ENCODE results near the gene MT2A. TPM values are rescaled to one million over a fixed set of nuclear protein-coding genes. Genes with fewer than 3 reads are reported as not detected.
"Not testable (repeated sequence)": the region's sequence is repeated elsewhere in the genome, so short reads cannot be mapped to it uniquely, and the experiment has no call there.

Gene MT2A
- total and polyA plus RNA-seq, 7 donors: 37.5 to 968 (median 161) TPM

DNA sequence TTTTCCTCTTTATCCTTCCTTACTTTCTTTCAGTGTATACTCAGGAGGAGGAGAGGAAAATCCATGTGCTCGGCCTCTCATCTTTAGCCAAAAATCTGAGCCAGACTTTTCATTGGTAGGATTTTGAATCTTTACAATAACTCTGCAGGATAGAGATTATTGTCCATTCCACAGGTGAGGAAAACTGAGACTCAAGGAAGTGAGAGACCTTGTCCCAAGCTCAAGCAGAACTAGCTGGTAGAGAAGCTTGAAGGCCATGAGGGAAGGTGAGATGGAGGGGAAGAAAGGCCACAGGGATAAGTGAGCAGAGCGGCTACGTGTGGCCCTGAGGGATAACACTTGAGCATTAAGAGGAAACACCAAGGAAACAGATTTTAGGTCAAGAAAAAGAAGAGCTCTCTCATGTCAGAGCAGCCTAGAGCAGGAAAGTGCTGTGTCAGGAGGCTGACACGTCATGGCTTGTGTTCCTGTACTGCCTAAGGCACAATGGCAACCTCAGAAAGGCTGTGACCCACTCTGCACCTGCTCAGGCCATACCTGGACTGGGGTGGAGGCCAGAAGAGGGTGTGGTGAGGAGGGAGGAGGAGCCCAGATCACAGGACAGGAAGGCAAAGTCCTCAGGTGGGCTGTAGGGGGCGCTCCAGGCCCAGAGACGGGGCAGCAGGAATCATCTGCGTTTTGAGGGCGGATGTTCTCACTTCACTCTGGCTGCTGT lies 31.6 kb upstream of the MT2A start:
- DNase-seq: peak; percentile 86
- TF ChIP-seq POLR2AphosphoS5 (IDR thresholded peaks at IDR 0.05): no peak
- no peak for TF ChIP-seq POLR2A (IDR thresholded peaks at IDR 0.05)
- TF ChIP-seq, protein P1, sequence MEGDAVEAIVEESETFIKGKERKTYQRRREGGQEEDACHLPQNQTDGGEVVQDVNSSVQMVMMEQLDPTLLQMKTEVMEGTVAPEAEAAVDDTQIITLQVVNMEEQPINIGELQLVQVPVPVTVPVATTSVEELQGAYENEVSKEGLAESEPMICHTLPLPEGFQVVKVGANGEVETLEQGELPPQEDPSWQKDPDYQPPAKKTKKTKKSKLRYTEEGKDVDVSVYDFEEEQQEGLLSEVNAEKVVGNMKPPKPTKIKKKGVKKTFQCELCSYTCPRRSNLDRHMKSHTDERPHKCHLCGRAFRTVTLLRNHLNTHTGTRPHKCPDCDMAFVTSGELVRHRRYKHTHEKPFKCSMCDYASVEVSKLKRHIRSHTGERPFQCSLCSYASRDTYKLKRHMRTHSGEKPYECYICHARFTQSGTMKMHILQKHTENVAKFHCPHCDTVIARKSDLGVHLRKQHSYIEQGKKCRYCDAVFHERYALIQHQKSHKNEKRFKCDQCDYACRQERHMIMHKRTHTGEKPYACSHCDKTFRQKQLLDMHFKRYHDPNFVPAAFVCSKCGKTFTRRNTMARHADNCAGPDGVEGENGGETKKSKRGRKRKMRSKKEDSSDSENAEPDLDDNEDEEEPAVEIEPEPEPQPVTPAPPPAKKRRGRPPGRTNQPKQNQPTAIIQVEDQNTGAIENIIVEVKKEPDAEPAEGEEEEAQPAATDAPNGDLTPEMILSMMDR (IDR thresholded peaks at IDR 0.05): peak; percentile 62 to 75 (median 70)
- TF ChIP-seq EP300 (IDR thresholded peaks at IDR 0.05): no peak
- Histone ChIP-seq H3K9me3 (no peaks in the 10 kb centered on the region), H3K36me3 (no peaks in the 10 kb centered on the region), H3K27ac (no peak overlapping the region), H3K4me1 (no peaks in the 10 kb centered on the region), H3K4me3 (no peak overlapping the region), H3K27me3 (no peaks in the 10 kb centered on the region)
- intact Hi-C loops (cut with DNase I): loop anchor here (1.0 kb wide), 1 partner anchor 126 kb away; no protein-coding TSS in a partner anchor
- WGBS, 2 donors: 29 to 31% methylated on average over 8 of the region's 8 CpGs

DNA sequence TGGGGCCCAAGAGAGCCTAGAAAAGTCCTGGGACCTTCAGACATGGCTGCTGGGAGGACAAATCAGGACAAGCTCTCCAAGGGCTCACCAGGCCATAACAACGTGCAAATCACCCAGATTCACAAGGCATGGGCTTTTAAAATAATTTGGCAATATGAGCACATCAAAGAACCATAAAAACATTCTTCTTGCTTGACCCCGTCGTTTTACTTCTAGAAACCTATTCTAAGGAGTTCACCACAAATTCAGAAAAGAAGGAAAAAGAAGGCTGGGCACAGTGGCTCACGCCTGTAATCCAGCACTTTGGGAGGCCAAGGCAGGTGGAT lies 31.1 kb upstream of the MT2A start:
- H3K4me1 ChIP-seq: no peaks in the 10 kb centered on the region
- intact Hi-C loops (cut with DNase I): loop anchor here (1.0 kb wide), 1 partner anchor 125 kb away; no protein-coding TSS in a partner anchor
- H3K27me3 ChIP-seq: no peaks in the 10 kb centered on the region
- no peak for DNase-seq
- H3K27ac ChIP-seq: no peak overlapping the region
- no peak overlapping the region for H3K4me3 ChIP-seq
- H3K36me3 ChIP-seq: no peaks in the 10 kb centered on the region
- no peak for TF ChIP-seq POLR2A (IDR thresholded peaks at IDR 0.05)
- no peak for TF ChIP-seq POLR2AphosphoS5 (IDR thresholded peaks at IDR 0.05)
- TF ChIP-seq, protein P1 (IDR thresholded peaks at IDR 0.05): no peak
- TF ChIP-seq EP300 (IDR thresholded peaks at IDR 0.05): no peak
- WGBS, 2 donors: 52 to 73% methylated on average over 4 of the region's 4 CpGs
- H3K9me3 ChIP-seq: no peaks in the 10 kb centered on the region

DNA sequence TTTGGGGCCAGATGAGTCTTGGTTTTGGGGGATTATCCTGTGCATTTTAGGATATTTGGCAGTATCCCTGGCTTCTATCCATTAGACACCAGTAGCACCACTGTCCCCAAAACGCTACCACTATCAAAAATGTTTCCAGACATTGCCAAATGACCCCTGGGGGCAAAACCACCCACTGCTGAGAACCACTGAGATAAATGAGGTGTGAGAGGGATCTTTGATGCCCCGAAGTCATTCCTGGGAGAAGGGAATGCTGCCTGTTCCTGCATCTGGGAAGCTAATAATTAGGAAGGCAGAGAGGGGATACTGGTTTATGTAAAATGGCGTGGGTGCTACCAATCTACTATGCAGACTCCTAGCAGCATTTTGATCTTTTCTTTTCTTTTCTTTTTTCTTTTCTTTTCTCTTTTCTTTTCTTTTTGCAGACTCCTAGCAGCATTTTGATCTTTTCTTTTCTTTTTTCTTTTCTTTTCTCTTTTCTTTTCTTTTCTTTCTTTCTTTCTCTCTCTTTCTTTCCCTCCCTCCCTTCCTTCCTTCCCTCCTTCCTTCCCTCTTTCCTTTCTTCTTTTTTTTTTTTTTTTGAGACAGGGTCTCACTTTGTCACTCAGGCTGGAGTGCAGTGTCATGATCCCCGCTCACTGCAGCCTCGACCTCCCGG lies 27.9 kb upstream of the MT2A start:
- WGBS, 2 donors: 83 to 88% methylated on average over 6 of the region's 6 CpGs
- Histone ChIP-seq H3K9me3 (no peaks in the 10 kb centered on the region), H3K4me1 (no peaks in the 10 kb centered on the region), H3K36me3 (no peaks in the 10 kb centered on the region), H3K27ac (no peak overlapping the region), H3K27me3 (no peaks in the 10 kb centered on the region), H3K4me3 (no peak overlapping the region)
- no peak for DNase-seq
- no peak for TF ChIP-seq POLR2A (IDR thresholded peaks at IDR 0.05)
- TF ChIP-seq, protein P1 (IDR thresholded peaks at IDR 0.05): no peak
- no peak for TF ChIP-seq POLR2AphosphoS5 (IDR thresholded peaks at IDR 0.05)
- no peak for TF ChIP-seq EP300 (IDR thresholded peaks at IDR 0.05)
- intact Hi-C loops (cut with DNase I): no loop called here

DNA sequence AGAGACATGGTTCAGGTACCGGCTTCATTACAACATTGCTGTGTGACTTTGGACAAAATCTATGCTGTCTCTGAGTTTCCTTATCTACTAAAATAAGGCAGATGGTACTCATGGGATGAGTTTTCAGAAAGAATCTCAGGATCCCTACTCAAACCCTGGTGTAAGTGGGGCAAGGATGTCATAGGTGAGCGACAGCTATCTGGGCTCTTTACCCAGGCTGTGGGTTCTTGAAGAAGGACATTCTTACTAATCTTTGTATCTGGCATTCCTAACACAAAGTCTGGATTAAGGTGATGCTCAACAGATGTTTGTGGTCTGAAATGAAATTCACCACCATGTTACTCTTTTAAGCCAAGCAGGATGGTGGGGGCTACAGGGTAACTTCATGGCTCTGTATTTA lies 25.5 kb upstream of the MT2A start:
- 93 to 95% methylated on average over 2 of the region's 2 CpGs for WGBS, 2 donors

DNA sequence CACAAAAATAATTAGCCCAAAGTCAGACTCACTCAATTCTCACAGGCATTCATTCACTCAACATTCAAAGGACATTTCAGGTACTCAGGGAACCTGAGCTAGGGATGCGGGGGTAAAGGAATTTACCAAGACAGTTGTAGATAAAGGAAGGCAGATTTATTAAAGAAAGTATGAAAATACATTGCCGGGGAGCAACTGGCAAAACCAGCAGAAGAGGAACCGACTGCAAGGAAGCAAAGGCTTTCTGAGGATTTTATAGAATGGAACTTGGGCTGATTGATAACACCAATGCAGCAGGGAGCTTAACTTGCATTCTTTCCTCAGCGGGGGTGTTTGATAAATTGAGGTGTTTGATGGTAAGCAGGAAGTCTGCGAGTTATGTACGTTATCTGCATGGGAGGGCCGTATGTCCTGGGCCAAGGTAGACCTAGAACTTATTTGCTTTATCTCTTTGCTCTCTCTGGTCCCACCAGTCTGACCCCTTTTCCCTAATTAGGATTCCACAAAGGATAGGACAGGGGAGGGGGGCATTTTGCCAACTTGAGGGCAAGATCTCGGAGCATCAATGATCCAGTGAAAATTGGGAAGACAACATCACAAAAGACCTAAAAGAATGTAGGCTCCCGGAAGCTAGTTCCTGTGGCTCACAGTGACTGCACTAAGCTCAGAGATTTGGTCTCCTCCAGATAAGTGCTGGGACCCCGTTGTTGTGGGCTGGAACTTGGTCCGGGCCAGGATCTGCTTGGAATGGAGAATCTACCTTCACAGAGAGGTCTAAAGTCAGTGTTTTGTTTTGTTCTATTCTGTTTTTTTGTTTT lies 24.8 kb upstream of the MT2A start:
- no peak for TF ChIP-seq POLR2AphosphoS5 (IDR thresholded peaks at IDR 0.05)
- TF ChIP-seq POLR2A (IDR thresholded peaks at IDR 0.05): no peak
- TF ChIP-seq EP300 (IDR thresholded peaks at IDR 0.05): no peak
- TF ChIP-seq, protein P1 (IDR thresholded peaks at IDR 0.05): no peak
- no peaks in the 10 kb centered on the region for H3K9me3 ChIP-seq
- H3K4me3 ChIP-seq: no peak overlapping the region
- intact Hi-C loops (cut with DNase I): no loop called here
- no peak for DNase-seq
- no peak overlapping the region for H3K27ac ChIP-seq
- 74 to 85% methylated on average over 11 of the region's 11 CpGs for WGBS, 2 donors
- H3K27me3 ChIP-seq: peaks cover 0 to 17% (median 4%) of the 10 kb centered on the region in 3 donors
- no peaks in the 10 kb centered on the region for H3K36me3 ChIP-seq
- no peaks in the 10 kb centered on the region for H3K4me1 ChIP-seq

More for the DNA sequence above, 25.5 kb upstream of the MT2A start:
- intact Hi-C loops (cut with DNase I); H3K4me1 ChIP-seq; H3K9me3 ChIP-seq; H3K4me3 ChIP-seq; H3K36me3 ChIP-seq; DNase-seq; H3K27ac ChIP-seq: not testable (repeated sequence)
- peaks cover 0 to 10% (median 0%) of the 10 kb centered on the region in 3 donors for H3K27me3 ChIP-seq

Data from sigmoid colon (tissue), 7 donors.